Keratinocyte (primary cell): ENCODE results near the gene TOX2. TPM values are rescaled to one million over a fixed set of nuclear protein-coding genes. Genes with fewer than 3 reads are reported as not detected.

Experiments used
- DNase-seq: peaks from one replicate; pipeline ENCODE4 v3.0.0-alpha.2; 2011; ENCODE audit warnings: low read depth, missing footprints, low spot score
- FAIRE-seq: peaks from 2 replicates; lab custom pipeline; 2011; peaks lifted over from hg19 to GRCh38; lab: Jason Lieb, UNC
- H2AFZ ChIP-seq: 2 replicates; pipeline ENCODE4 v1.6.0; 2012; ENCODE audit warnings: low read length, control low read depth, inconsistent platforms; ENCODE audit not compliant: control insufficient read depth
- H3K27ac ChIP-seq: 2 replicates; pipeline ENCODE4 v1.5.1; 2011; ENCODE audit warnings: low read length; ENCODE audit not compliant: control insufficient read depth, insufficient read depth
- H3K27me3 ChIP-seq: 3 replicates; pipeline ENCODE4 v1.6.0; 2011; ENCODE audit warnings: low read length; ENCODE audit not compliant: control insufficient read depth, insufficient read depth; ENCODE audit errors: extremely low read depth
- H3K36me3 ChIP-seq, 2 experiments: 2 replicates in 1 of 2; 3 replicates in 1 of 2; pipeline ENCODE4 v1.5.1; 2011; ENCODE audit warnings: low read length in 2 of 2, mild to moderate bottlenecking in 1 of 2; ENCODE audit not compliant: control insufficient read depth in 2 of 2, insufficient read depth in 2 of 2; ENCODE audit errors: extremely low read depth in 1 of 2
- H3K4me1 ChIP-seq: 3 replicates; pipeline ENCODE4 v1.5.1; 2011; ENCODE audit warnings: low read length; ENCODE audit not compliant: control insufficient read depth, insufficient read depth; ENCODE audit errors: extremely low read depth
- H3K4me2 ChIP-seq: 3 replicates; pipeline ENCODE4 v1.6.0; 2011; ENCODE audit warnings: low read depth, low read length; ENCODE audit not compliant: control insufficient read depth, insufficient read depth; ENCODE audit errors: extremely low read depth
- H3K4me3 ChIP-seq, 3 experiments: fragments of 200-600 bp in 1 of 3; sonication (generic) in 1 of 3; 2 replicates in 2 of 3; 3 replicates in 1 of 3; pipeline ENCODE4 v1.5.1; 2011 to 2016; ENCODE audit warnings: low read length in 3 of 3, mild to moderate bottlenecking in 3 of 3, control low read depth in 2 of 3, inconsistent platforms in 1 of 3, low read depth in 1 of 3, mixed read lengths in 1 of 3, mixed run types in 1 of 3, moderate library complexity in 1 of 3; ENCODE audit not compliant: control insufficient read depth in 2 of 3, insufficient read depth in 2 of 3; ENCODE audit errors: extremely low read depth in 1 of 3
- H3K79me2 ChIP-seq: 2 replicates; pipeline ENCODE4 v1.6.0; 2012; ENCODE audit warnings: low read length; ENCODE audit not compliant: control insufficient read depth, insufficient read depth
- H3K9ac ChIP-seq: 3 replicates; pipeline ENCODE4 v1.6.0; 2011; ENCODE audit warnings: low read length; ENCODE audit not compliant: control insufficient read depth, insufficient read depth; ENCODE audit errors: extremely low read depth
- H3K9me1 ChIP-seq: 3 replicates; pipeline ENCODE4 v1.6.0; 2011; ENCODE audit warnings: low read length; ENCODE audit not compliant: control insufficient read depth, insufficient read depth; ENCODE audit errors: extremely low read depth
- H3K9me3 ChIP-seq: 2 replicates; pipeline ENCODE4 v1.5.1; 2012; ENCODE audit warnings: low read depth, low read length; ENCODE audit not compliant: control insufficient read depth
- H4K20me1 ChIP-seq: 3 replicates; pipeline ENCODE4 v1.6.0; 2011; ENCODE audit warnings: low read length; ENCODE audit not compliant: control insufficient read depth, insufficient read depth; ENCODE audit errors: extremely low read depth
- CTCF ChIP-seq, 3 experiments: IDR thresholded peaks in 1 of 3; conservative IDR thresholded peaks in 1 of 3; optimal IDR thresholded peaks in 1 of 3; 2 replicates in 2 of 3; 3 replicates in 1 of 3; pipeline versions ENCODE3 to v1.5.1; 2011; ENCODE audit warnings: low read length in 3 of 3, mild to moderate bottlenecking in 3 of 3, moderate library complexity in 2 of 3, control low read depth in 1 of 3, inconsistent platforms in 1 of 3; ENCODE audit not compliant: insufficient read depth in 2 of 3; ENCODE audit errors: extremely low read depth in 1 of 3
- EZH2 ChIP-seq: IDR thresholded peaks from one replicate; pipeline ENCODE4 v1.6.1; 2012; ENCODE audit warnings: inconsistent platforms, mild to moderate bottlenecking, low read length, moderate library complexity
- dilution Hi-C: fragments of 300-500 bp; cut with MboI; formaldehyde crosslinking; loops from one replicate; pipeline ENCODE4 v1.7.0; 2020; ENCODE audit warnings: low sequenced_read_pairs; ENCODE audit not compliant: extremely low pct_ligation_motif_present
- polyA plus RNA-seq, 5 experiments: library from polyadenylated mRNA; depleted of rRNA in 3 of 5; stranded (reverse) in 3 of 5; stranded (forward) in 1 of 5; unstranded in 1 of 5; fragments of >200 nt; gene quantifications; 1 replicate in 1 of 5; 2 replicates in 3 of 5; 3 replicates in 1 of 5; pipeline versions ENCODE4 v1.2.1 to v1.2.3, GENCODE V29; 2011 to 2012; ENCODE audit warnings: missing spikeins in 2 of 5, low read depth in 1 of 5, low replicate concordance in 1 of 5

The TOX2 gene
- polyA plus RNA-seq, 1 donor (not counting 4 experiments of a cell fraction or from before 2014, with no cell fraction given) = 0.20 TPM

- H3K4me1 ChIP-seq = peaks cover 12% of the 10 kb centered on the region
- H3K27ac ChIP-seq = no peak overlapping the region
Measured at GRCh38 chr20:43925215-43925614, 10.6 kb downstream of the TOX2 start.

DNA sequence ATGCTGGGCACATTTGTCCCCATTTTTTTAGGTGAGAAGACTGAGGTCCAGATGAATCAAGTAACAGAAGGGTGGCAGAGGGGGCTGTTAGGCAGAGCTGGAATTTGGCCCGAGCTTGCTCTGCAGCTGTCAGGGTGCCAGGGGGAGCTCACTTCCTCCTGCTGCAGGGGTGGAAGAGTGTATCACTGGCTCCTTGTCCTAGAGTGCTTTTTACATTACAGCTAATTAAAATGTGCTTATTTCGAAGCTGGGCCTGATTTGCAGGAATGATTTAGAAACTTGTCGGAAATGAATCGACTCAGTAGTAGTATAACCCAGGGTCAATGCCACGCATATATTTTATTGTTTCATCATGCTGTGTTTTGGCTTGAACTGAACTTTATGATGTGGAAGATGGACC, 11.1 kb downstream of the TOX2 start:
- Histone ChIP-seq H4K20me1 (no peaks in the 10 kb centered on the region), H3K4me1 (peaks cover 12% of the 10 kb centered on the region), H3K9me3 (no peaks in the 10 kb centered on the region), H3K27ac (no peak overlapping the region), H3K4me2 (no peak overlapping the region), H3K9me1 (no peaks in the 10 kb centered on the region), H3K9ac (no peak overlapping the region), H3K36me3 (no peaks in the 10 kb centered on the region), H3K4me3 (no peak overlapping the region), H3K79me2 (no peaks in the 10 kb centered on the region), H2AFZ (no peak overlapping the region), H3K27me3 (peaks cover 30% of the 10 kb centered on the region)
- FAIRE-seq (no peak), DNase-seq (no peak)
- dilution Hi-C loops = no loop called here
- peak in 1 of 3 experiments; percentile 57 for TF ChIP-seq CTCF (optimal IDR thresholded peaks at IDR 0.05 in 1 of 3, IDR thresholded peaks at IDR 0.05 in 1 of 3, conservative IDR thresholded peaks at IDR 0.05 in 1 of 3; ENCODE audit: extremely low read depth in 1 of 3, insufficient read depth in 2 of 3, low read length in 3 of 3)
- TF ChIP-seq EZH2 = no peak

More at GRCh38 chr20:43925215-43925614, 10.6 kb downstream of the TOX2 start:
- H4K20me1 ChIP-seq = no peaks in the 10 kb centered on the region
- H3K4me3 ChIP-seq = no peak overlapping the region
- dilution Hi-C loops = no loop called here
- no peak for FAIRE-seq
- no peak overlapping the region for H3K4me2 ChIP-seq
- no peaks in the 10 kb centered on the region for H3K9me3 ChIP-seq
- TF ChIP-seq EZH2 = no peak
- TF ChIP-seq CTCF (optimal IDR thresholded peaks at IDR 0.05 in 1 of 3, IDR thresholded peaks at IDR 0.05 in 1 of 3, conservative IDR thresholded peaks at IDR 0.05 in 1 of 3; ENCODE audit: extremely low read depth in 1 of 3, insufficient read depth in 2 of 3, low read length in 3 of 3) = no peak
- H3K9ac ChIP-seq = no peak overlapping the region
- no peak for DNase-seq
- peaks cover 30% of the 10 kb centered on the region for H3K27me3 ChIP-seq
- no peak overlapping the region for H2AFZ ChIP-seq
- no peaks in the 10 kb centered on the region for H3K79me2 ChIP-seq
- H3K9me1 ChIP-seq = no peaks in the 10 kb centered on the region
- no peaks in the 10 kb centered on the region for H3K36me3 ChIP-seq
